ENCODE measurements around the gene MCMBP. TPM values are rescaled to one million over a fixed set of nuclear protein-coding genes. Genes with fewer than 3 reads are reported as not detected.

Gene MCMBP
- total RNA-seq, 4 donors from 2014 or later = 24.2 to 54.9 (median 41.8) TPM

- 51 to 71% methylated on average over 3 of the region's 3 CpGs for WGBS, 2 donors
- DNase-seq = no peak
- intact Hi-C loops (cut with DNase I) = no loop called here
- TF ChIP-seq CTCF (IDR thresholded peaks at IDR 0.05) = no peak
- TF ChIP-seq POLR2A (IDR thresholded peaks at IDR 0.05) = no peak
- Histone ChIP-seq H3K36me3 (peaks cover 0 to 64% (median 0%) of the 10 kb centered on the region in 3 donors), H3K4me3 (no peak overlapping the region), H3K4me1 (no peaks in the 10 kb centered on the region), H3K27me3 (no peaks in the 10 kb centered on the region), H3K9me3 (no peaks in the 10 kb centered on the region), H3K27ac (no peak overlapping the region)
Measured at GRCh38 chr10:119824299-119824698, 48.3 kb downstream of the MCMBP start.

- WGBS, 2 donors = 62 to 76% methylated on average over 4 of the region's 4 CpGs
- H3K36me3 ChIP-seq = peaks cover 0 to 45% (median 0%) of the 10 kb centered on the region in 3 donors
Measured at GRCh38 chr10:119821182-119821581, 51.5 kb downstream of the MCMBP start.

GRCh38 chr10:119818889-119819270 is 53.8 kb downstream of the MCMBP start:
- no peaks in the 10 kb centered on the region for H3K9me3 ChIP-seq
- no peaks in the 10 kb centered on the region for H3K27me3 ChIP-seq
- H3K27ac ChIP-seq = no peak overlapping the region
- peaks cover 0 to 13% (median 0%) of the 10 kb centered on the region in 3 donors for H3K4me1 ChIP-seq
- peaks cover 0 to 53% (median 0%) of the 10 kb centered on the region in 3 donors for H3K36me3 ChIP-seq
- no peak for TF ChIP-seq POLR2A (IDR thresholded peaks at IDR 0.05)
- no peak for TF ChIP-seq CTCF (IDR thresholded peaks at IDR 0.05)
- intact Hi-C loops (cut with DNase I) = no loop called here
- no peak for DNase-seq
- WGBS, 2 donors = 53 to 58% methylated on average over 10 of the region's 10 CpGs
- H3K4me3 ChIP-seq = peak overlapping the region; percentile 15 to 57 (median 35)

More at GRCh38 chr10:119821182-119821581, 51.5 kb downstream of the MCMBP start:
- Histone ChIP-seq H3K27me3 (no peaks in the 10 kb centered on the region), H3K4me3 (no peak overlapping the region), H3K9me3 (no peaks in the 10 kb centered on the region), H3K4me1 (peaks cover 0 to 13% (median 0%) of the 10 kb centered on the region in 3 donors), H3K27ac (no peak overlapping the region)
- DNase-seq = no peak
- intact Hi-C loops (cut with DNase I) = no loop called here
- no peak for TF ChIP-seq POLR2A (IDR thresholded peaks at IDR 0.05)

GRCh38 chr10:119817991-119818888 is 54.4 kb downstream of the MCMBP start:
- DNase-seq = no peak
- 80 to 89% methylated on average over 12 to 25 of the region's 84 CpGs for WGBS, 2 donors

GRCh38 chr10:119815671-119816070 is 57.0 kb downstream of the MCMBP start:
- H3K27me3 ChIP-seq = no peaks in the 10 kb centered on the region
- H3K9me3 ChIP-seq = no peaks in the 10 kb centered on the region
- no peak overlapping the region for H3K4me3 ChIP-seq
- peaks cover 0 to 13% (median 0%) of the 10 kb centered on the region in 3 donors for H3K4me1 ChIP-seq
- no peak for DNase-seq
- H3K36me3 ChIP-seq = peaks cover 0 to 53% (median 0%) of the 10 kb centered on the region in 3 donors
- TF ChIP-seq CTCF (IDR thresholded peaks at IDR 0.05) (no peak), POLR2A (IDR thresholded peaks at IDR 0.05) (no peak)
- intact Hi-C loops (cut with DNase I) = no loop called here
- no peak overlapping the region for H3K27ac ChIP-seq
- 89 to 95% methylated on average over 3 to 5 of the region's 7 CpGs for WGBS, 2 donors

More at GRCh38 chr10:119817991-119818888, 54.4 kb downstream of the MCMBP start:
- intact Hi-C loops (cut with DNase I) = no loop called here
- Histone ChIP-seq H3K4me1 (peaks cover 0 to 13% (median 0%) of the 10 kb centered on the region in 3 donors), H3K27me3 (no peaks in the 10 kb centered on the region), H3K36me3 (peaks cover 0 to 53% (median 0%) of the 10 kb centered on the region in 3 donors), H3K9me3 (no peaks in the 10 kb centered on the region), H3K4me3 (peak overlapping the region; percentile 15 to 57 (median 35)), H3K27ac (peak overlapping the region in 1 of 4 donors; percentile 19)
- TF ChIP-seq CTCF (IDR thresholded peaks at IDR 0.05) = no peak
- no peak for TF ChIP-seq POLR2A (IDR thresholded peaks at IDR 0.05)

Data from esophagus squamous epithelium (tissue), 5 donors.